CD4-positive, alpha-beta T cell treated with Interleukin-12 subunit alpha and Interleukin-12 subunit beta, for 1 hour (primary cell): Measurements from ENCODE around the gene HNRNPC.
"Not testable (repeated sequence)": the region's sequence is repeated elsewhere in the genome, so short reads cannot be mapped to it uniquely, and the experiment has no call there.

Experiments used
- DNase-seq: peaks from one replicate; pipeline ENCODE4 v3.0.0-alpha.2; 2020

The HNRNPC gene

GRCh38 chr14:21185491-21185890, 83.8 kb downstream of the HNRNPC start:
- DNase-seq = no peak

- DNase-seq = no peak
These were observed 85.0 kb downstream of the HNRNPC start for GRCh38 chr14:21184254-21184653.

- no peak for DNase-seq
These were observed 87.1 kb downstream of the HNRNPC start for GRCh38 chr14:21182166-21182565.

GRCh38 chr14:21171128-21171527, 98.1 kb downstream of the HNRNPC start:
- no peak for DNase-seq

GRCh38 chr14:21169573-21169972, 99.7 kb downstream of the HNRNPC start:
- no peak for DNase-seq

- no peak for DNase-seq
These were observed 101.2 kb downstream of the HNRNPC start for GRCh38 chr14:21168055-21168454.

- not testable (repeated sequence) for DNase-seq
These were observed 103.6 kb downstream of the HNRNPC start for GRCh38 chr14:21165670-21166069.

- not testable (repeated sequence) for DNase-seq
These were observed 104.1 kb downstream of the HNRNPC start for GRCh38 chr14:21165002-21165605.

GRCh38 chr14:21163871-21164291, 105.4 kb downstream of the HNRNPC start:
- DNase-seq = no peak

GRCh38 chr14:21162081-21162480, 107.2 kb downstream of the HNRNPC start:
- DNase-seq = no peak

GRCh38 chr14:21160061-21160610, 109.1 kb downstream of the HNRNPC start:
- no peak for DNase-seq
